ENCODE measurements around the gene MSLN.

GRCh38 chr16:808085-808386 lies 47.5 kb downstream of the MSLN start:
- TF ChIP-seq, protein P1, sequence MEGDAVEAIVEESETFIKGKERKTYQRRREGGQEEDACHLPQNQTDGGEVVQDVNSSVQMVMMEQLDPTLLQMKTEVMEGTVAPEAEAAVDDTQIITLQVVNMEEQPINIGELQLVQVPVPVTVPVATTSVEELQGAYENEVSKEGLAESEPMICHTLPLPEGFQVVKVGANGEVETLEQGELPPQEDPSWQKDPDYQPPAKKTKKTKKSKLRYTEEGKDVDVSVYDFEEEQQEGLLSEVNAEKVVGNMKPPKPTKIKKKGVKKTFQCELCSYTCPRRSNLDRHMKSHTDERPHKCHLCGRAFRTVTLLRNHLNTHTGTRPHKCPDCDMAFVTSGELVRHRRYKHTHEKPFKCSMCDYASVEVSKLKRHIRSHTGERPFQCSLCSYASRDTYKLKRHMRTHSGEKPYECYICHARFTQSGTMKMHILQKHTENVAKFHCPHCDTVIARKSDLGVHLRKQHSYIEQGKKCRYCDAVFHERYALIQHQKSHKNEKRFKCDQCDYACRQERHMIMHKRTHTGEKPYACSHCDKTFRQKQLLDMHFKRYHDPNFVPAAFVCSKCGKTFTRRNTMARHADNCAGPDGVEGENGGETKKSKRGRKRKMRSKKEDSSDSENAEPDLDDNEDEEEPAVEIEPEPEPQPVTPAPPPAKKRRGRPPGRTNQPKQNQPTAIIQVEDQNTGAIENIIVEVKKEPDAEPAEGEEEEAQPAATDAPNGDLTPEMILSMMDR (IDR thresholded peaks at IDR 0.05), result no peak
- no peak for TF ChIP-seq POLR2A (IDR thresholded peaks at IDR 0.05)
